ENCODE data around the gene TRMT5. TPM values are rescaled to one million over a fixed set of nuclear protein-coding genes. Genes with fewer than 3 reads are reported as not detected.

The TRMT5 gene
- total RNA-seq, 1 experiment from 2014 or later, result 17.6 TPM

DNA sequence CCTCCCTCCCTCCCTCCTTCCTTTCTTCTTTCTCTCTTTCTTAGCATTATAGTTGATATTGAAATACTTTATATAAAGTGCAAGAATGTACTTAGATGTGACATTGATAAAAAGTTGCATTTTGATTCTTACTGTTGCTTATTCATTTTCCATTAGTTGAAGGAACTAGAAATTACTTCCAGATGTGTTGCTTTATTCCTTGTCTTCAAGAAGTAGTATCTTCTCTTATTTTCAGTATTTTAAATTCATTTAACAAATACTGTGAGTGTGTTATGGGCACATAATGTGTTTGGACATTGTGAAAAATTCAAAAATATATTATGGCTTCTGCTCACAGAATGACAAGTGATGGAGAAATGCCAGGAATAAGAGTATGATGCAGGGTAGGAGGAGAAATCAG, 45.6 kb downstream of the TRMT5 start (continued):
- TF ChIP-seq AR (CRISPR knock-in tag; IDR thresholded peaks at IDR 0.05) (no peak), FOXJ3 (CRISPR knock-in tag; IDR thresholded peaks at IDR 0.05; ENCODE audit: borderline replicate concordance) (no peak)

DNA sequence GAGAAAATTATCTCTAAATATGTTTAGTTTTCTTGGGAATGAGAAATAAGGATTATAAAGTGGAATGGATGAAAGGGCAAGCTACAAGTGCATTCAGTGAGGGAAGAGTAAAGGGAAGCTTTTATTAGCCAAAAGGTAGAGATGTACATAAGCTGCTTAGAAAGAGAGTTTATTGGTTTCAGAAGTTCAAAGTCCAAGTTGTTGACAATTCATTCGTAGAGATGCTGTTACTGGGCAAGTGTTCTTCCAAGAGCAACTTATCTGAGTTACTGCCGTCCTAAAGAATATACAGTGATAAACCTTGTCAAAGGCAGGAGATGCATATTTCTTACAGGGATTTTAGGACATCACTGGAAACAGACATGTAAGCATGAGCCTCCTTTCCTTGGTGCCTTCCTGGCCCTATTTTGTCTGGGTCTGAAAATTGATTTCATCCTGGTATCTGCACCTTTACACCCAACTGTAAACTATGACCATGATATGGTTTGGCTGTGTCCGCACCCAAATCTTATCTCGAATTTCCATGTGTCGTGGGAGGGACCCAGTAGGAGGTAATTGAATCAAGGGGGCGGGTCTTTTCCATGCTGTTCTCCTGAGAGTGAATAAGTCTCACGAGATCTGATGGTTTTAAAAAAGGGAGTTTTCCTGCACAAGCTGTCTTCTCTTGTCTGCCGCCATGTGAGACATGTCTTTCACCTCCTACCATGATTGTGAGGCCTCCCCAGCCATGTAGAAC, 46.8 kb downstream of the TRMT5 start:
- POLR2A ChIA-PET, result no interaction called here
- no peak overlapping the region for H3K27ac Mint-ChIP-seq
- no peak for ATAC-seq
- TF ChIP-seq ZBTB21 (CRISPR knock-in tag; IDR thresholded peaks at IDR 0.05; ENCODE audit: borderline replicate concordance), result no peak
- no peak for TF ChIP-seq GABPB1 (CRISPR knock-in tag; IDR thresholded peaks at IDR 0.05)
- TF ChIP-seq MAX (CRISPR knock-in tag; IDR thresholded peaks at IDR 0.05), result no peak
- no peak for TF ChIP-seq OVOL2 (CRISPR knock-in tag; IDR thresholded peaks at IDR 0.05; ENCODE audit: borderline replicate concordance)
- no peak for TF ChIP-seq JUN (CRISPR knock-in tag; IDR thresholded peaks at IDR 0.05)
- TF ChIP-seq, protein P1, sequence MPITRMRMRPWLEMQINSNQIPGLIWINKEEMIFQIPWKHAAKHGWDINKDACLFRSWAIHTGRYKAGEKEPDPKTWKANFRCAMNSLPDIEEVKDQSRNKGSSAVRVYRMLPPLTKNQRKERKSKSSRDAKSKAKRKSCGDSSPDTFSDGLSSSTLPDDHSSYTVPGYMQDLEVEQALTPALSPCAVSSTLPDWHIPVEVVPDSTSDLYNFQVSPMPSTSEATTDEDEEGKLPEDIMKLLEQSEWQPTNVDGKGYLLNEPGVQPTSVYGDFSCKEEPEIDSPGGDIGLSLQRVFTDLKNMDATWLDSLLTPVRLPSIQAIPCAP (CRISPR knock-in tag; IDR thresholded peaks at IDR 0.05), result no peak
- TF ChIP-seq, protein P2, sequence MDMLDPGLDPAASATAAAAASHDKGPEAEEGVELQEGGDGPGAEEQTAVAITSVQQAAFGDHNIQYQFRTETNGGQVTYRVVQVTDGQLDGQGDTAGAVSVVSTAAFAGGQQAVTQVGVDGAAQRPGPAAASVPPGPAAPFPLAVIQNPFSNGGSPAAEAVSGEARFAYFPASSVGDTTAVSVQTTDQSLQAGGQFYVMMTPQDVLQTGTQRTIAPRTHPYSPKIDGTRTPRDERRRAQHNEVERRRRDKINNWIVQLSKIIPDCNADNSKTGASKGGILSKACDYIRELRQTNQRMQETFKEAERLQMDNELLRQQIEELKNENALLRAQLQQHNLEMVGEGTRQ (CRISPR knock-in tag; IDR thresholded peaks at IDR 0.05), result no peak
- TF ChIP-seq, protein P3, sequence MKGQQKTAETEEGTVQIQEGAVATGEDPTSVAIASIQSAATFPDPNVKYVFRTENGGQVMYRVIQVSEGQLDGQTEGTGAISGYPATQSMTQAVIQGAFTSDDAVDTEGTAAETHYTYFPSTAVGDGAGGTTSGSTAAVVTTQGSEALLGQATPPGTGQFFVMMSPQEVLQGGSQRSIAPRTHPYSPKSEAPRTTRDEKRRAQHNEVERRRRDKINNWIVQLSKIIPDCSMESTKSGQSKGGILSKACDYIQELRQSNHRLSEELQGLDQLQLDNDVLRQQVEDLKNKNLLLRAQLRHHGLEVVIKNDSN (CRISPR knock-in tag; IDR thresholded peaks at IDR 0.05), result no peak
- TF ChIP-seq NR3C1 (CRISPR knock-in tag; conservative IDR thresholded peaks at IDR 0.05; ENCODE audit: low read depth), result no peak
- TF ChIP-seq SMAD4 (CRISPR knock-in tag; IDR thresholded peaks at IDR 0.05), result no peak
- TF ChIP-seq ZNF416 (CRISPR knock-in tag; IDR thresholded peaks at IDR 0.05), result no peak
- TF ChIP-seq ATF2 (CRISPR knock-in tag; IDR thresholded peaks at IDR 0.05; ENCODE audit: borderline replicate concordance, low read depth), result no peak
- no peak for TF ChIP-seq HMGXB4 (CRISPR knock-in tag; IDR thresholded peaks at IDR 0.05)
- TF ChIP-seq, protein P4, sequence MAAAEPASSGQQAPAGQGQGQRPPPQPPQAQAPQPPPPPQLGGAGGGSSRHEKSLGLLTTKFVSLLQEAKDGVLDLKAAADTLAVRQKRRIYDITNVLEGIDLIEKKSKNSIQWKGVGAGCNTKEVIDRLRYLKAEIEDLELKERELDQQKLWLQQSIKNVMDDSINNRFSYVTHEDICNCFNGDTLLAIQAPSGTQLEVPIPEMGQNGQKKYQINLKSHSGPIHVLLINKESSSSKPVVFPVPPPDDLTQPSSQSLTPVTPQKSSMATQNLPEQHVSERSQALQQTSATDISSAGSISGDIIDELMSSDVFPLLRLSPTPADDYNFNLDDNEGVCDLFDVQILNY (CRISPR knock-in tag; IDR thresholded peaks at IDR 0.05), result no peak
- TF ChIP-seq, protein P5, sequence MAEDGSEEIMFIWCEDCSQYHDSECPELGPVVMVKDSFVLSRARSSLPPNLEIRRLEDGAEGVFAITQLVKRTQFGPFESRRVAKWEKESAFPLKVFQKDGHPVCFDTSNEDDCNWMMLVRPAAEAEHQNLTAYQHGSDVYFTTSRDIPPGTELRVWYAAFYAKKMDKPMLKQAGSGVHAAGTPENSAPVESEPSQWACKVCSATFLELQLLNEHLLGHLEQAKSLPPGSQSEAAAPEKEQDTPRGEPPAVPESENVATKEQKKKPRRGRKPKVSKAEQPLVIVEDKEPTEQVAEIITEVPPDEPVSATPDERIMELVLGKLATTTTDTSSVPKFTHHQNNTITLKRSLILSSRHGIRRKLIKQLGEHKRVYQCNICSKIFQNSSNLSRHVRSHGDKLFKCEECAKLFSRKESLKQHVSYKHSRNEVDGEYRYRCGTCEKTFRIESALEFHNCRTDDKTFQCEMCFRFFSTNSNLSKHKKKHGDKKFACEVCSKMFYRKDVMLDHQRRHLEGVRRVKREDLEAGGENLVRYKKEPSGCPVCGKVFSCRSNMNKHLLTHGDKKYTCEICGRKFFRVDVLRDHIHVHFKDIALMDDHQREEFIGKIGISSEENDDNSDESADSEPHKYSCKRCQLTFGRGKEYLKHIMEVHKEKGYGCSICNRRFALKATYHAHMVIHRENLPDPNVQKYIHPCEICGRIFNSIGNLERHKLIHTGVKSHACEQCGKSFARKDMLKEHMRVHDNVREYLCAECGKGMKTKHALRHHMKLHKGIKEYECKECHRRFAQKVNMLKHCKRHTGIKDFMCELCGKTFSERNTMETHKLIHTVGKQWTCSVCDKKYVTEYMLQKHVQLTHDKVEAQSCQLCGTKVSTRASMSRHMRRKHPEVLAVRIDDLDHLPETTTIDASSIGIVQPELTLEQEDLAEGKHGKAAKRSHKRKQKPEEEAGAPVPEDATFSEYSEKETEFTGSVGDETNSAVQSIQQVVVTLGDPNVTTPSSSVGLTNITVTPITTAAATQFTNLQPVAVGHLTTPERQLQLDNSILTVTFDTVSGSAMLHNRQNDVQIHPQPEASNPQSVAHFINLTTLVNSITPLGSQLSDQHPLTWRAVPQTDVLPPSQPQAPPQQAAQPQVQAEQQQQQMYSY (CRISPR knock-in tag; IDR thresholded peaks at IDR 0.05), result no peak
- no peak for TF ChIP-seq MLX (CRISPR knock-in tag; IDR thresholded peaks at IDR 0.05)
- TF ChIP-seq ERG (CRISPR knock-in tag; IDR thresholded peaks at IDR 0.05), result no peak

More for the DNA sequence above, 46.8 kb downstream of the TRMT5 start:
- H3K9me3 Mint-ChIP-seq, result no peaks in the 10 kb centered on the region
- no peak overlapping the region for H3K4me3 Mint-ChIP-seq
- H3K4me1 Mint-ChIP-seq, result peaks cover 13% of the 10 kb centered on the region
- CTCF ChIA-PET, result no interaction called here
- no peaks in the 10 kb centered on the region for H3K27me3 Mint-ChIP-seq (ENCODE audit: low read depth)
- DNase-seq (ENCODE audit: low spot score), result no peak
- no peaks in the 10 kb centered on the region for H3K36me3 Mint-ChIP-seq

Data from WTC11 (cell line).